HG03521 (cell line): ENCODE data around the gene GABARAP.

Experiments
- ATAC-seq: cut with Tn5 transposase; IDR thresholded peaks from one replicate; pipeline ENCODE4 v1.9.1; 2021; ENCODE audit warnings: mild to moderate bottlenecking, moderate library complexity; ENCODE audit not compliant: unreplicated experiment

Gene GABARAP

GRCh38 chr17:7208754-7209460 lies 33.3 kb downstream of the GABARAP start:
- no peak for ATAC-seq

DNA sequence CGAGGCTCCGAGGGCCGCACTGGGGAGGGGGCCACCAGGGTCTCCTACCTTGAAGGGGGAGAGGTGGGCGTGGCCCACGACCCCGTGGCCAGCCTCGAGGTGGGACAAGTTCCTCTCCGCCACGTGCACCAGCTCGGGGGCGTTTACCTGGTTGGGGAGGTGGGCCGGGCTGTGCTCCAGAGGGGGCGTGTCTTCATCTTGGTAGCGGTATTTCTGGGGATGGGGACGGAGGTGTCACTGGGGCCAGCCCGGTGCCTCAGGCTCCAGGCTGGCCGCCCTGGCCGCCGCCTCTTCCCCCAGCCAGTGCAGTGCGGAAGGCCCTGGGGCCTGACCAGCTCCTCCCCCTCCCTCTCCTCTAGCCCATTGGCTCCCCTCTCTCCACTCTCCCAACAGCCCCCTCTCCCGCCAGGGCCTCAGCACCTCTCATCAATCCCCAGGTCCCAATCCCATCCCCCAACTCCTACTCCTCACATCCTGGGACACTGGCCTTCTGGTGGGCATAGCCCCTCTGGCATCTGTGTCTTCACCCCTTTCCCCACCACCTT lies 34.1 kb downstream of the GABARAP start:
- ATAC-seq: no peak

GRCh38 chr17:7207120-7208001 lies 34.9 kb downstream of the GABARAP start:
- ATAC-seq: no peak

- ATAC-seq: no peak
Observed at GRCh38 chr17:7205561-7205960, 36.7 kb downstream of the GABARAP start.

GRCh38 chr17:7204828-7205461 lies 37.3 kb downstream of the GABARAP start:
- peak; percentile 77 for ATAC-seq

DNA sequence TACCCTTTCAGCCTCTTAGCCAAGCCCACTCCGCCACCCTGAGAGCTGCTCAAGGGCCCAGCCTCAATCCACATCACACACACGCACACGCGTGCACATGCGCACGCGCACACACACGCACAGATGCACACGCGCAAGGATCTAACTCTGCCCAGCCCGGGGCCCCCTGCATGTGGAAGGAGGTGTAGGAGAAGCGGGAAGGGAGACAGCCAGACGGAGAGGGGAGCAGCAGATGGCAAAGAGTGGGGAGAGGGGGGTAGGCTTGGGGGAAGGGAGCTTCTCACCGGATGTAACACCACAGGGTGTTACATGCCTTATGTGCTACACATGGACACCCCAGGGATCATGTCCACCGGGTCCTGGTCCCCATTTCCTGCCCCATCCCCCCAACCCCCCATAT lies 37.9 kb downstream of the GABARAP start:
- no peak for ATAC-seq

- ATAC-seq: no peak
Observed at GRCh38 chr17:7203391-7203790, 38.9 kb downstream of the GABARAP start.

DNA sequence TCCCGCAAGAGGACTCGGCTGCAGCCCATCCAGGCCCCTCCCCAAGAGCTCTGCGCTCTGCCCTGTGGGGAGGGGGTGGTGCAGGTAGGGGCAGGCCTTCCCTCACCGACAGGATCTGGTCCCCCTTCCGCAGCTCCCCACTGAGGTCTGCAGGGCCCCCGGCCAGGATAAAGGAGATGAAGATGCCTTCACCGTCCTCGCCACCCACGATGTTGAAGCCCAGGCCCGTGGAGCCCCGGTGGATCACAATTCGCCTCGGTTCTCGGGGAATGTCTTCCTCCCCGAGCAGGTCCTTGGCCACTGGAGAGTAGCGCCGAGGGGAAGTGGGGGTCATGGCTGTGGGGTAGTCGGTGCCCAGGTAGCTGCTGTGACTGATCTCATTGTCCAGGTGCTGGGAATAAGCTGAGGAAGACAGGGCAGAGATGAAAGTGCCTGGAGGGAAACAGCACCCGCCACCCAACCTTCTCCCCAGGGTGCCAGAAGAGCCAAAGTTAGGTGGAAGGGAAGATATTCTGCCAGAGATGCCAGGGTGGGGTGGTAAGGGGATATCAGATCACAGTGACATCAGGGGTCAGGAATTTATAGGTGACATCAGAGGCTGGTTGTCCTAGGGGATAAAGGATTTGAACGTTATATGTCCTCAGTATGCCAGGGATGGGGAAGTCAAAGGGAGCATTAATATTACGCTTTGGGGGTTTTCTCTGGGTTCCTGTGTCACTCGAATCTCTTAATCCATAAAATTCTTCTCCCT lies 45.4 kb downstream of the GABARAP start:
- no peak for ATAC-seq

DNA sequence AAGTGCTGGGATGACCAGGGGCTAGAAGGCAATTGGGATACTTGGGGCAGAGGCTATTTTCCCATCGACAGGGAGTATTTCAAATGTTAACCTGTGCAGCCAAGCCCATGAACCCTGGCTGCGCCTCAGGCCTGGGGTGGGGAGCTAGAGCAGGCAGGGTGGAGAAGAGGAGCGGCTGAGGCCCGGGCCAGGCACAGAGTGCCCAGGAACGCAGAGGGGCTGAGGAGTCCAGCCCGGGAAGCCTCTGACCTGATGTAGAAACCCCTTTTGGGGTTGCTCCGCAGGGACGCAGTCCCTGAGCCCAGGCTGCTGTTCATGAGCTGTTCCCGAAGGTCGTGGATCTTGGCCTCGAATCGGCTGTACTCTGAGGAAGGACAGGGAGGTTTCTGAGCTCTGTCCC lies 46.3 kb downstream of the GABARAP start:
- ATAC-seq: no peak

GRCh38 chr17:7192271-7192937 lies 49.8 kb downstream of the GABARAP start:
- ATAC-seq: no peak

DNA sequence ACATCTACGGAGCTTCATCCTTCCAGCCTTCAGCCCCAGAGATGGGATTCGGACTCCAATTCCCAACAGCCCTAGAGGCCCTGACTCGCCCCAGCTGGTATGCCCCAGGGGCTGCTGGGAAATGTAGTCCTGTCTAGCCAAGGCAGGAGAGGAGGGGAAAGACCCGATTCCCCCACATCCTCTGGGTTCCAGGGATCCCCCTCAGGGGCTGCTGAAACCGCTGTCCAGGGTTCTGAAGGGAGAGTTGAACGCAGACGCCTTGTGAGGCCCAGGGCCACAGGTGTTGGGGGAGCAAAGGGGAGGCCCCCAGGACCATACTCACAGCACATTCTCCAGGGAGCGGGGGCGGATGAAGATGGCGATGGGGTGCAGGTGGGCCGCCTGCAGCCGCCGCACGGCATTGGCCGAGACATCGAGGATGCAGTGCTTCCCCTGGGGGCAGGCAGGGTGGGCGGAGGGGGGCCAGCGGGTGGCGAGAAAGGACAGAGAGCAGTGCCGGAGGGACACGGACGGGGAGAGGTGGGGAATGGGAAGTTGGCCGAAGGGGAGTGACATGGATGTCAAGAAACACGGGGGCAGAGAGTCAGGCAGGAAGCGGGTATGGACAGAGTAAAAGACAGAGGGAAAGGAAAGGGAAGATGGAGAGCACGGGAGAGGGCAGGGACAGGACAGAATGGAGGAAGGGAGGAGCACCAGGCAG lies 50.5 kb downstream of the GABARAP start:
- ATAC-seq: no peak

- no peak for ATAC-seq
Observed at GRCh38 chr17:7191069-7191468, 51.2 kb downstream of the GABARAP start.

DNA sequence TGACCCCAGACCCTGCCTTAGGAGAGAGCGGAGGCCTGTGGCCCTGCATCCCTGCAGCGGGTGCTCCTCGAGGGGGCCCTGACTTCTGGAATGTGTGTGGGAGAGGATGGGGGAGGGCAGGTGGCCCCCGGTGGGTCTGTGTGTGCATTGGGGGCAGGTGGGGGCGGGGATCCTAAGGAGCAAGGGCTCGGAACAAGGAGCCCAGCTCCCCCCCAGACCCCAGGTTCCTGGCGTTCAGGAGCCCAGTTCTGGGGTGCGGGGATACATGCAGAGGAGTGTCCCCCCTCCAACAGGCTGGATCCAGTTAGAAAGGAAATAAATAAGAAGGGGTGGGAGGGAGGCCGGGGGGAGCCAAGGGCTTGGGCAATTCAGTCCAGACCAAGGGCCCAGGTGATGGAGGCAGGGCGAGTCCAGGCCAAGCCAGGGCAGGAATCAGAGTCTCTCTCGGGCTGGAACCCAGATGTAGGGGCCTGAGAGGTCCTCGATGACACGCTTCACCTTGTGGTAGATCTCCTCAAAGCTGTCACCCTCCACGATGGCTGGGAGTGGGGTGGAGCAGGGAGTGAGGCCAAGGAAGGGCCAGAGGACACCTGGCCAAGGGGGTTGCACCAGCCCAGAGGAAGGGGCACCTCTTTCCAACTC lies 51.9 kb downstream of the GABARAP start:
- no peak for ATAC-seq
